Neuronal stem cell (in vitro differentiated cells): Measurements from ENCODE around the gene THEMIS.

ENCODE experiments used
- DNase-seq: peaks from one replicate; pipeline ENCODE4 v3.0.0-alpha.2; 2013; ENCODE audit warnings: low spot score
- H2AFZ ChIP-seq: one replicate; pipeline ENCODE4 v1.6.1; 2013; ENCODE audit warnings: mild to moderate bottlenecking, low read length, inconsistent platforms
- H2AK5ac ChIP-seq: 2 replicates; pipeline ENCODE4 v1.6.1; 2013; ENCODE audit warnings: low read depth, mild to moderate bottlenecking, inconsistent platforms, low read length, moderate library complexity, mixed read lengths
- H2BK120ac ChIP-seq: 2 replicates; pipeline ENCODE4 v1.6.1; 2013; ENCODE audit warnings: low read depth, mild to moderate bottlenecking, inconsistent platforms, low read length, moderate library complexity, mixed read lengths
- H2BK12ac ChIP-seq: one replicate; pipeline ENCODE4 v1.6.1; 2013; ENCODE audit warnings: low read length, inconsistent platforms
- H2BK15ac ChIP-seq: 2 replicates; pipeline ENCODE4 v1.6.1; 2013; ENCODE audit warnings: mild to moderate bottlenecking, low read length, inconsistent platforms, mixed read lengths
- H2BK5ac ChIP-seq: one replicate; pipeline ENCODE4 v1.6.1; 2013; ENCODE audit warnings: inconsistent platforms, mild to moderate bottlenecking, low read length, moderate library complexity
- H3K14ac ChIP-seq: one replicate; pipeline ENCODE4 v1.6.1; 2013; ENCODE audit warnings: low read length, inconsistent platforms
- H3K18ac ChIP-seq: 2 replicates; pipeline ENCODE4 v1.6.1; 2013; ENCODE audit warnings: low read length, inconsistent platforms
- H3K23ac ChIP-seq: 2 replicates; pipeline ENCODE4 v1.6.1; 2013; ENCODE audit warnings: low read depth, mild to moderate bottlenecking, mixed read lengths, low read length, inconsistent platforms; ENCODE audit not compliant: poor library complexity
- H3K27ac ChIP-seq: replicated peaks from 3 replicates; pipeline ENCODE4 v1.5.1; 2013; ENCODE audit warnings: low read length, inconsistent platforms
- H3K27me3 ChIP-seq, 3 experiments: 2 replicates each; pipeline ENCODE4 v1.6.1; 2013; ENCODE audit warnings: low read length in 3 of 3, mild to moderate bottlenecking in 2 of 3, inconsistent platforms in 1 of 3, low read depth in 1 of 3, mixed read lengths in 1 of 3, moderate library complexity in 1 of 3; ENCODE audit not compliant: control insufficient read depth in 3 of 3, insufficient read depth in 3 of 3
- H3K36me3 ChIP-seq, 2 donors: replicated peaks in 1 of 2; 2 replicates each; pipeline ENCODE4 v1.6.1; 2013; ENCODE audit warnings: low read length in 2 of 2; ENCODE audit not compliant: control insufficient read depth in 2 of 2, insufficient read depth in 2 of 2
- H3K4ac ChIP-seq: 2 replicates; pipeline ENCODE4 v1.6.1; 2013; ENCODE audit warnings: inconsistent platforms, mild to moderate bottlenecking, low read length, moderate library complexity
- H3K4me1 ChIP-seq, 2 donors: 1 replicate in 1 of 2; 2 replicates in 1 of 2; pipeline ENCODE4 v1.6.1; 2013; ENCODE audit warnings: low read length in 2 of 2, low read depth in 1 of 2; ENCODE audit not compliant: control insufficient read depth in 2 of 2, insufficient read depth in 1 of 2
- H3K4me2 ChIP-seq: one replicate; pipeline ENCODE4 v1.6.1; 2013; ENCODE audit warnings: mild to moderate bottlenecking, low read length, inconsistent platforms; ENCODE audit not compliant: insufficient read depth, poor library complexity, severe bottlenecking
- H3K4me3 ChIP-seq, 2 donors: 2 replicates each; pipeline ENCODE4 v1.5.1; 2013; ENCODE audit warnings: low read length in 2 of 2, mild to moderate bottlenecking in 2 of 2, inconsistent platforms in 1 of 2, moderate library complexity in 1 of 2
- H3K79me1 ChIP-seq: one replicate; pipeline ENCODE4 v1.6.1; 2013; ENCODE audit warnings: low read depth, mild to moderate bottlenecking, inconsistent platforms, low read length, moderate library complexity
- H3K9ac ChIP-seq: one replicate; pipeline ENCODE4 v1.6.1; 2013; ENCODE audit warnings: mild to moderate bottlenecking, low read depth, low read length, inconsistent platforms; ENCODE audit not compliant: poor library complexity
- H3K9me3 ChIP-seq, 2 donors: replicated peaks in 1 of 2; 2 replicates each; pipeline versions ENCODE3 to v1.6.1; 2013; ENCODE audit warnings: low read length in 2 of 2, mild to moderate bottlenecking in 2 of 2, inconsistent platforms in 1 of 2, low read depth in 1 of 2, mixed read lengths in 1 of 2, moderate library complexity in 1 of 2; ENCODE audit not compliant: control insufficient read depth in 2 of 2, insufficient read depth in 1 of 2
- H4K8ac ChIP-seq: one replicate; pipeline ENCODE4 v1.6.1; 2013; ENCODE audit warnings: low read depth, mild to moderate bottlenecking, inconsistent platforms, low read length, moderate library complexity
- H4K91ac ChIP-seq: one replicate; pipeline ENCODE4 v1.6.1; 2013; ENCODE audit warnings: low read length, low read depth, mild to moderate bottlenecking, inconsistent platforms; ENCODE audit not compliant: poor library complexity
- WGBS, 2 donors: extraction: QIAGEN DNeasy Blood & Tissue Kit; methylation state at CpG; one replicate each; pipeline ENCODE4 v1.1.7; 2013; ENCODE audit warnings: missing lambda C conversion rate in 2 of 2, mixed read lengths in 1 of 2; ENCODE audit not compliant: insufficient read length in 2 of 2, insufficient replicate concordance in 1 of 2; ENCODE audit errors: extremely low coverage in 2 of 2; 5-methylcytosine and 5-hydroxymethylcytosine counted together

The THEMIS gene

DNA sequence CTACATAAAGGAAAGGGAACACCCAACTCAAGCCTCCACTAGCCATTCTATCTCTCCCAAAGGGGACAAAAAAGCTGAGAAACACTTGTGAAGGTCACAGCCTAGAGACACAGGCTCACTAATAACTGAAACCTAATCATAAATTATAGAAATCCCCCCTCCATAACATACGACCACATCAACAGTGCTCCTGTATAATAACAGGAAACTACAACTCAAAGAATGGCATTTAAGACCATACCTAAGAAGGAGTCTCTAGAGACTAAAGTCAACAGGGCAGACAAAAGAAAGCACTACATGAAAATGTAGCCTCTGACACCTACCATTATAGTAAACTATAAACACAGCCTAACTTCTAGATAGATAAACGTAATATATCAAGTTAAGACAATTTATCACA, 82.7 kb downstream of the THEMIS start:
- no peak overlapping the region for H3K23ac ChIP-seq
- no peak for DNase-seq
- no peaks in the 10 kb centered on the region for H3K9me3 ChIP-seq
- H3K4me1 ChIP-seq = peaks cover 0 to 2% of the 10 kb centered on the region in 2 donors
- no peak overlapping the region for H3K4me3 ChIP-seq
- H3K79me1 ChIP-seq = no peaks in the 10 kb centered on the region
- no peaks in the 10 kb centered on the region for H3K36me3 ChIP-seq
- H3K9ac ChIP-seq = no peak overlapping the region
- no peak overlapping the region for H4K8ac ChIP-seq
- no CpG with 5 or more reads among the region's 2 CpGs for WGBS, 2 donors
- H2AFZ ChIP-seq = no peak overlapping the region
- H2BK15ac ChIP-seq = no peak overlapping the region
- no peak overlapping the region for H2AK5ac ChIP-seq
- no peak overlapping the region for H3K27ac ChIP-seq
- H2BK120ac ChIP-seq = no peak overlapping the region
- no peak overlapping the region for H3K18ac ChIP-seq
- H3K4ac ChIP-seq = no peak overlapping the region
- H2BK5ac ChIP-seq = no peak overlapping the region
- H3K27me3 ChIP-seq = no peaks in the 10 kb centered on the region
- no peak overlapping the region for H2BK12ac ChIP-seq
- no peak overlapping the region for H4K91ac ChIP-seq
- H3K4me2 ChIP-seq = no peak overlapping the region
- H3K14ac ChIP-seq = no peak overlapping the region

- H3K18ac ChIP-seq = no peak overlapping the region
- no peak overlapping the region for H2BK5ac ChIP-seq
- no peak overlapping the region for H2BK120ac ChIP-seq
- no peak overlapping the region for H3K4me2 ChIP-seq
- H3K23ac ChIP-seq = no peak overlapping the region
- H3K27ac ChIP-seq = no peak overlapping the region
- no peak for DNase-seq
- no peaks in the 10 kb centered on the region for H3K79me1 ChIP-seq
- H4K91ac ChIP-seq = no peak overlapping the region
- no peaks in the 10 kb centered on the region for H3K27me3 ChIP-seq
- no peak overlapping the region for H3K4ac ChIP-seq
- peaks cover 0 to 2% of the 10 kb centered on the region in 2 donors for H3K4me1 ChIP-seq
- no peak overlapping the region for H3K4me3 ChIP-seq
- H2AFZ ChIP-seq = no peak overlapping the region
- H2BK15ac ChIP-seq = no peak overlapping the region
- no peak overlapping the region for H2BK12ac ChIP-seq
- no peak overlapping the region for H3K14ac ChIP-seq
- H3K9ac ChIP-seq = no peak overlapping the region
- H4K8ac ChIP-seq = no peak overlapping the region
- H3K36me3 ChIP-seq = no peaks in the 10 kb centered on the region
- no peak overlapping the region for H2AK5ac ChIP-seq
- no peaks in the 10 kb centered on the region for H3K9me3 ChIP-seq
- no CpG with 5 or more reads among the region's 4 CpGs for WGBS, 2 donors
Observed at GRCh38 chr6:127816643-127817042, 84.2 kb downstream of the THEMIS start.

DNA sequence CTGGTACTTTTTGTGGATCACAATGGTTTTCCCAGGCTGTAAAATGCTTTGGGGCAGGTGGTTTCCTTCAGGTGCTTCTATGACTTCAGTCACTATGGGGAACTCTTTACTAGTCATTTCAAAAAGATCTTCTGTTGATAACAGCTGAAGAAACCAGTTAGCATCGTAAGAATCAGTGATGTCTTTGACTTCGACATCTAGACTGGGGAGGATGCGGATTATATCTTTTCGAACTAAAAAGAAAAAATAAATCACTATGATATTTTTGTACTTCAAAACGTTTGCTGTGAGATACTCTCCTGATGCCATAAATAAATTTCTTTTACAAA, 87.2 kb downstream of the THEMIS start:
- Histone ChIP-seq H3K4me3 (no peak overlapping the region), H3K9ac (no peak overlapping the region), H3K9me3 (no peaks in the 10 kb centered on the region), H3K4me2 (no peak overlapping the region), H4K8ac (no peak overlapping the region), H2BK12ac (no peak overlapping the region), H3K4me1 (peaks cover 0 to 2% of the 10 kb centered on the region in 2 donors), H3K18ac (no peak overlapping the region), H3K23ac (no peak overlapping the region), H3K36me3 (no peaks in the 10 kb centered on the region), H2BK5ac (no peak overlapping the region), H2AFZ (no peak overlapping the region), H2BK120ac (no peak overlapping the region), H3K14ac (no peak overlapping the region), H2BK15ac (no peak overlapping the region), H3K27me3 (no peaks in the 10 kb centered on the region), H3K4ac (no peak overlapping the region), H3K79me1 (no peaks in the 10 kb centered on the region), H4K91ac (no peak overlapping the region), H3K27ac (no peak overlapping the region), H2AK5ac (no peak overlapping the region)
- WGBS, 2 donors = no CpG with 5 or more reads among the region's 5 CpGs
- no peak for DNase-seq

GRCh38 chr6:127812985-127813698, 87.7 kb downstream of the THEMIS start:
- no peak overlapping the region for H3K9ac ChIP-seq
- no peak overlapping the region for H4K8ac ChIP-seq
- no peak overlapping the region for H3K27ac ChIP-seq
- H3K79me1 ChIP-seq = no peaks in the 10 kb centered on the region
- H2BK15ac ChIP-seq = no peak overlapping the region
- H3K27me3 ChIP-seq = no peaks in the 10 kb centered on the region
- no peak overlapping the region for H3K4ac ChIP-seq
- no peaks in the 10 kb centered on the region for H3K36me3 ChIP-seq
- no peak overlapping the region for H2AFZ ChIP-seq
- H3K9me3 ChIP-seq = no peaks in the 10 kb centered on the region
- no peak overlapping the region for H3K4me3 ChIP-seq
- no peak overlapping the region for H3K18ac ChIP-seq
- no peak overlapping the region for H3K4me2 ChIP-seq
- H3K14ac ChIP-seq = no peak overlapping the region
- DNase-seq = no peak
- H2BK120ac ChIP-seq = no peak overlapping the region
- no peak overlapping the region for H2AK5ac ChIP-seq
- no CpG with 5 or more reads among the region's 16 CpGs for WGBS, 2 donors
- H4K91ac ChIP-seq = no peak overlapping the region
- no peak overlapping the region for H2BK5ac ChIP-seq
- H3K4me1 ChIP-seq = peaks cover 0 to 2% of the 10 kb centered on the region in 2 donors
- H3K23ac ChIP-seq = no peak overlapping the region
- no peak overlapping the region for H2BK12ac ChIP-seq
